A549 (cell line): ENCODE data around the gene ITGB1BP1. TPM values are rescaled to one million over a fixed set of nuclear protein-coding genes. Genes with fewer than 3 reads are reported as not detected.

ENCODE experiments used
- ATAC-seq, 2 experiments: fragments of 200-7000 bp in 1 of 2; fragments of >200 bp in 1 of 2; cut with Nextera tagmentation in 1 of 2; cut with Tn5 transposase in 1 of 2; 3 replicates each; pipeline versions ENCODE4 v1.8.0 to v1.9.1; 2018 to 2020; ENCODE audit warnings: mild to moderate bottlenecking in 1 of 2, moderate library complexity in 1 of 2
- CTCF ChIA-PET: fragments of 300-600 bp; sonication (Branson Sonifier 250); formaldehyde crosslinking; extraction: SDS; loops from one replicate; lab custom pipeline; 2021; ENCODE audit warnings: antibody characterized with exemption, inconsistent platforms; lab: Yijun Ruan, JAX
- POLR2A ChIA-PET: fragments of 350-600 bp; formaldehyde crosslinking; extraction: SDS; loops from one replicate; lab custom pipeline; 2021; ENCODE audit warnings: antibody characterized with exemption, inconsistent platforms; lab: Yijun Ruan, JAX
- DNase-seq, 2 experiments: peaks; one replicate each; pipeline versions ENCODE4 v3.0.0 to v3.0.0-alpha.2; 2011 to 2016; ENCODE audit warnings: low read depth in 1 of 2, low spot score in 1 of 2
- FAIRE-seq: peaks from 2 replicates; lab custom pipeline; 2011; peaks lifted over from hg19 to GRCh38; lab: Jason Lieb, UNC
- H3K27ac ChIP-seq, 2 experiments: fragments of >200 bp; sonication (Bioruptor Twin); formaldehyde crosslinking; 3 replicates each; pipeline ENCODE4 v1.5.1; 2016 to 2017
- H3K4me1 ChIP-seq: fragments of >200 bp; sonication (Bioruptor Twin); formaldehyde crosslinking; 3 replicates; pipeline ENCODE4 v1.6.1; 2016
- H3K4me2 ChIP-seq: fragments of >200 bp; sonication (Bioruptor Twin); formaldehyde crosslinking; 3 replicates; pipeline ENCODE4 v1.6.1; 2016
- H3K4me3 ChIP-seq: fragments of >200 bp; sonication (Bioruptor Twin); formaldehyde crosslinking; 3 replicates; pipeline ENCODE4 v1.5.1; 2016
- H3K9me3 ChIP-seq: fragments of >200 bp; sonication (Bioruptor Twin); formaldehyde crosslinking; 3 replicates; pipeline ENCODE4 v1.6.1; 2016
- CBX8 ChIP-seq: fragments of 200-600 bp; sonication (generic); IDR thresholded peaks from 2 replicates; pipeline ENCODE4 v1.6.1; 2016
- CEBPB ChIP-seq, 2 experiments: fragments of >200 bp in 1 of 2; sonication (Bioruptor Twin) in 1 of 2; formaldehyde crosslinking in 1 of 2; IDR thresholded peaks; 2 replicates each; pipeline ENCODE4 v1.6.1; 2012 to 2016
- EHMT2 ChIP-seq: fragments of 200-600 bp; sonication (generic); IDR thresholded peaks from 2 replicates; pipeline ENCODE4 v1.6.1; 2016; ENCODE audit warnings: antibody characterized with exemption, low read depth, mild to moderate bottlenecking, moderate library complexity
- ESRRA ChIP-seq: fragments of 150-350 bp; IDR thresholded peaks from 2 replicates; pipeline ENCODE4 v1.6.1; 2014; ENCODE audit warnings: mild to moderate bottlenecking, low read length, borderline replicate concordance
- FOSB ChIP-seq: fragments of 250-450 bp; sonication (Bioruptor Pico); IDR thresholded peaks from 2 replicates; pipeline ENCODE4 v1.5.0; 2020; ENCODE audit warnings: mild to moderate bottlenecking, moderate library complexity
- FOSL2 ChIP-seq, 2 experiments: fragments of 450-650 bp in 1 of 2; fragments of >200 bp in 1 of 2; sonication (Bioruptor Twin) in 1 of 2; formaldehyde crosslinking; IDR thresholded peaks; 2 replicates each; pipeline versions ENCODE4 v1.5.0 to v1.6.1; 2016 to 2020; ENCODE audit warnings: mild to moderate bottlenecking in 1 of 2, moderate library complexity in 1 of 2
- HEYL ChIP-seq: fragments of 250-450 bp; sonication (Bioruptor Pico); IDR thresholded peaks from 2 replicates; pipeline ENCODE4 v1.8.0; 2021; ENCODE audit warnings: mild to moderate bottlenecking, moderate library complexity
- KDM1A ChIP-seq: fragments of 200-600 bp; sonication (generic); IDR thresholded peaks from 2 replicates; pipeline ENCODE4 v1.6.1; 2016; ENCODE audit warnings: low read depth, mild to moderate bottlenecking
- KDM5A ChIP-seq: fragments of 200-600 bp; sonication (generic); IDR thresholded peaks from 2 replicates; pipeline ENCODE4 v1.6.1; 2016; ENCODE audit warnings: antibody characterized with exemption, mild to moderate bottlenecking
- MAFK ChIP-seq: fragments of 450-650 bp; IDR thresholded peaks from 2 replicates; pipeline ENCODE4 v1.6.1; 2014; ENCODE audit not compliant: partially characterized antibody
- PHF8 ChIP-seq: fragments of 200-600 bp; sonication (generic); IDR thresholded peaks from 2 replicates; pipeline ENCODE4 v1.6.1; 2016; ENCODE audit warnings: low read depth, mild to moderate bottlenecking, antibody characterized with exemption, moderate library complexity, borderline replicate concordance
- POLR2AphosphoS2 ChIP-seq: conservative IDR thresholded peaks from 2 replicates; pipeline ENCODE4 v1.6.1; 2012; ENCODE audit warnings: low read length, improper control_type of control experiment, inconsistent platforms
- SMC3 ChIP-seq: fragments of >200 bp; sonication (Bioruptor Twin); formaldehyde crosslinking; IDR thresholded peaks from 3 replicates; pipeline ENCODE4 v1.6.1; 2018; ENCODE audit warnings: inconsistent platforms
- TFCP2L1 ChIP-seq: fragments of 250-450 bp; sonication (Bioruptor Pico); IDR thresholded peaks from 2 replicates; pipeline ENCODE4 v1.5.0; 2021; ENCODE audit warnings: mild to moderate bottlenecking
- TP53 ChIP-seq: fragments of 250-450 bp; sonication (Bioruptor Pico); IDR thresholded peaks from 2 replicates; pipeline ENCODE4 v1.5.0; 2021; ENCODE audit warnings: mild to moderate bottlenecking, moderate library complexity
- ZC3H11A ChIP-seq: fragments of 450-650 bp; IDR thresholded peaks from 2 replicates; pipeline ENCODE4 v1.6.1; 2014; ENCODE audit warnings: antibody characterized with exemption, mild to moderate bottlenecking
- ZFP36 ChIP-seq: fragments of 450-650 bp; IDR thresholded peaks from 2 replicates; pipeline ENCODE4 v1.6.1; 2014; ENCODE audit warnings: borderline replicate concordance; ENCODE audit not compliant: partially characterized antibody
- WGBS: methylation state at CpG from one replicate; pipeline ENCODE4 v1.1.6; 2017; ENCODE audit errors: missing lambda C conversion rate; 5-methylcytosine and 5-hydroxymethylcytosine counted together
- polyA plus RNA-seq, 4 experiments: library from polyadenylated mRNA; depleted of rRNA in 3 of 4; stranded (reverse); fragments of >200 nt; fragmentation: RNase III in 1 of 4; extraction: RNeasy Plus Mini Kit Qiagen cat#74134 plus additional on column Dnase treatment in 1 of 4; gene quantifications; 2 replicates in 3 of 4; 3 replicates in 1 of 4; pipeline ENCODE4 v1.2.3, GENCODE V29; 2011 to 2017
- TF ChIP-seq, protein P1 (sequence below): fragments of 150-350 bp; IDR thresholded peaks from 2 replicates; pipeline ENCODE4 v1.6.1; 2014; ENCODE audit warnings: low read depth, mild to moderate bottlenecking, low read length
- TF ChIP-seq, protein P2 (sequence below): IDR thresholded peaks from 2 replicates; pipeline ENCODE4 v1.6.1; 2012
- TF ChIP-seq, protein P3 (sequence below): fragments of 200-600 bp; sonication (generic); IDR thresholded peaks from 2 replicates; pipeline ENCODE4 v1.6.1; 2016; ENCODE audit warnings: antibody characterized with exemption, mild to moderate bottlenecking, moderate library complexity
- TF ChIP-seq, protein P4 (sequence below): IDR thresholded peaks from 2 replicates; pipeline ENCODE4 v1.6.1; 2012; ENCODE audit warnings: low read depth, borderline replicate concordance
- TF ChIP-seq, protein P5 (sequence below): fragments of 450-650 bp; IDR thresholded peaks from 2 replicates; pipeline ENCODE4 v1.6.1; 2014; ENCODE audit warnings: antibody characterized with exemption
- TF ChIP-seq, protein P6 (sequence below): fragments of >200 bp; sonication (Bioruptor Twin); formaldehyde crosslinking; IDR thresholded peaks from 3 replicates; pipeline ENCODE4 v1.6.1; 2016
- TF ChIP-seq, protein P7 (sequence below): fragments of >200 bp; sonication (Bioruptor Twin); formaldehyde crosslinking; IDR thresholded peaks from 2 replicates; pipeline ENCODE4 v1.6.1; 2016

Gene ITGB1BP1
- polyA plus RNA-seq, 2 of the 4 experiments (the other 2 are of a cell fraction): 99.3 to 136 TPM

DNA sequence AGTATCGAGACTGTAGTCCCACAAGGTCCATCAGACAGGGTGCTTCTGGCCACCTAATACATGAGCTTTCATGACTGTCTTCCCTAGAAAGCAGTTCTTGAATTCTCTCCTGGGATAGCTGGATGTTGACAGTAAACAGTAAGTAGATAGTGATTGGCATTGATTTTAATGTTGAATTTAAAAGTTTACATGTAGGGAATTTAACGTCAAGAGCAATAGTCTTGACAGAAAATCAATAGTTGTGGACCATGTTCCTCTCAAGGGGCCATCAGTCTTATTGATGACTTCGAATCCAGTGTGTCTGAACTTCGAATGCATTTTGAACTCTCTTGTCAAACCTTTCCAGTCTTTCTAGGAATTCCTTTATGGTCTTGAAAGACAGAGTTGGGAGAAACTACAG is 63.9 kb downstream of the ITGB1BP1 start:
- CTCF ChIA-PET: interaction anchor here (1.0 to 3.7 kb wide), 7 partner anchors 12 to 216 kb away, joined by 3 to 24 read pairs (median 4); partner anchors contain the start of gene ASAP2
- Histone ChIP-seq H3K4me3 (no peak overlapping the region), H3K4me2 (no peak overlapping the region), H3K9me3 (no peaks in the 10 kb centered on the region), H3K27ac (no peak overlapping the region), H3K4me1 (no peaks in the 10 kb centered on the region)
- WGBS: 88% methylated on average over 4 of the region's 4 CpGs
- POLR2A ChIA-PET: no interaction called here
- FAIRE-seq (no peak), ATAC-seq (no peak), DNase-seq (no peak)
- no peak for TF ChIP-seq POLR2AphosphoS2
- no peak for TF ChIP-seq CEBPB (IDR thresholded peaks at IDR 0.05)
- TF ChIP-seq, protein P1, sequence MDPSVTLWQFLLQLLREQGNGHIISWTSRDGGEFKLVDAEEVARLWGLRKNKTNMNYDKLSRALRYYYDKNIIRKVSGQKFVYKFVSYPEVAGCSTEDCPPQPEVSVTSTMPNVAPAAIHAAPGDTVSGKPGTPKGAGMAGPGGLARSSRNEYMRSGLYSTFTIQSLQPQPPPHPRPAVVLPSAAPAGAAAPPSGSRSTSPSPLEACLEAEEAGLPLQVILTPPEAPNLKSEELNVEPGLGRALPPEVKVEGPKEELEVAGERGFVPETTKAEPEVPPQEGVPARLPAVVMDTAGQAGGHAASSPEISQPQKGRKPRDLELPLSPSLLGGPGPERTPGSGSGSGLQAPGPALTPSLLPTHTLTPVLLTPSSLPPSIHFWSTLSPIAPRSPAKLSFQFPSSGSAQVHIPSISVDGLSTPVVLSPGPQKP: no peak
- no peak for TF ChIP-seq HEYL
- TF ChIP-seq, protein P2, sequence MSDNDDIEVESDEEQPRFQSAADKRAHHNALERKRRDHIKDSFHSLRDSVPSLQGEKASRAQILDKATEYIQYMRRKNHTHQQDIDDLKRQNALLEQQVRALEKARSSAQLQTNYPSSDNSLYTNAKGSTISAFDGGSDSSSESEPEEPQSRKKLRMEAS: no peak
- TF ChIP-seq, protein P3, sequence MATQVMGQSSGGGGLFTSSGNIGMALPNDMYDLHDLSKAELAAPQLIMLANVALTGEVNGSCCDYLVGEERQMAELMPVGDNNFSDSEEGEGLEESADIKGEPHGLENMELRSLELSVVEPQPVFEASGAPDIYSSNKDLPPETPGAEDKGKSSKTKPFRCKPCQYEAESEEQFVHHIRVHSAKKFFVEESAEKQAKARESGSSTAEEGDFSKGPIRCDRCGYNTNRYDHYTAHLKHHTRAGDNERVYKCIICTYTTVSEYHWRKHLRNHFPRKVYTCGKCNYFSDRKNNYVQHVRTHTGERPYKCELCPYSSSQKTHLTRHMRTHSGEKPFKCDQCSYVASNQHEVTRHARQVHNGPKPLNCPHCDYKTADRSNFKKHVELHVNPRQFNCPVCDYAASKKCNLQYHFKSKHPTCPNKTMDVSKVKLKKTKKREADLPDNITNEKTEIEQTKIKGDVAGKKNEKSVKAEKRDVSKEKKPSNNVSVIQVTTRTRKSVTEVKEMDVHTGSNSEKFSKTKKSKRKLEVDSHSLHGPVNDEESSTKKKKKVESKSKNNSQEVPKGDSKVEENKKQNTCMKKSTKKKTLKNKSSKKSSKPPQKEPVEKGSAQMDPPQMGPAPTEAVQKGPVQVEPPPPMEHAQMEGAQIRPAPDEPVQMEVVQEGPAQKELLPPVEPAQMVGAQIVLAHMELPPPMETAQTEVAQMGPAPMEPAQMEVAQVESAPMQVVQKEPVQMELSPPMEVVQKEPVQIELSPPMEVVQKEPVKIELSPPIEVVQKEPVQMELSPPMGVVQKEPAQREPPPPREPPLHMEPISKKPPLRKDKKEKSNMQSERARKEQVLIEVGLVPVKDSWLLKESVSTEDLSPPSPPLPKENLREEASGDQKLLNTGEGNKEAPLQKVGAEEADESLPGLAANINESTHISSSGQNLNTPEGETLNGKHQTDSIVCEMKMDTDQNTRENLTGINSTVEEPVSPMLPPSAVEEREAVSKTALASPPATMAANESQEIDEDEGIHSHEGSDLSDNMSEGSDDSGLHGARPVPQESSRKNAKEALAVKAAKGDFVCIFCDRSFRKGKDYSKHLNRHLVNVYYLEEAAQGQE: no peak
- no peak for TF ChIP-seq SMC3
- TF ChIP-seq ZFP36: no peak
- no peak for TF ChIP-seq EHMT2
- TF ChIP-seq, protein P4, sequence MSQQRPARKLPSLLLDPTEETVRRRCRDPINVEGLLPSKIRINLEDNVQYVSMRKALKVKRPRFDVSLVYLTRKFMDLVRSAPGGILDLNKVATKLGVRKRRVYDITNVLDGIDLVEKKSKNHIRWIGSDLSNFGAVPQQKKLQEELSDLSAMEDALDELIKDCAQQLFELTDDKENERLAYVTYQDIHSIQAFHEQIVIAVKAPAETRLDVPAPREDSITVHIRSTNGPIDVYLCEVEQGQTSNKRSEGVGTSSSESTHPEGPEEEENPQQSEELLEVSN: no peak
- TF ChIP-seq ESRRA: no peak
- TF ChIP-seq KDM1A: no peak

DNA sequence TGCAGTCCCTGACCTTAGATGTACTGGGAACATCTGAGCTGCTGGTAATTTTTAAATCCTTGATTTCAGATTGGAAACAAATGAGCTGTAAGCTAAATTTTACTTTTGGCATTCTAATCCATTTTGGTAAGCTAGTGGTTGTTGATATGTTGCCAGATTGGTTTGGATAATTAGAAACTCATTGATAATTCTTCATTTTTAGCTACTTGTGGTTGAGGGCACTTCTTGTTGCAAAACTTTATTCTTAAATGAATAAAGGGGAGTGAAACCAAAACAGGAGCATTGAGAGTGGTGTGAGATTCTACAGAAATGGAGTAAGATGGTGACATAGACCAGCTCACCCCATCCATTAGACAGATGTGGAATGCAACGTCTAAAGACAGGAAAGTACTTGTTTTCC is 64.5 kb downstream of the ITGB1BP1 start:
- DNase-seq (no peak), ATAC-seq (no peak), FAIRE-seq (no peak)
- Histone ChIP-seq H3K9me3 (no peaks in the 10 kb centered on the region), H3K27ac (no peak overlapping the region), H3K4me2 (no peak overlapping the region), H3K4me3 (no peak overlapping the region), H3K4me1 (no peaks in the 10 kb centered on the region)
- ChIA-PET CTCF (interaction anchor here (0.9 to 1.8 kb wide), 10 partner anchors 8 to 216 kb away, joined by 3 to 6 read pairs (median 4); partner anchors contain the start of gene ASAP2), POLR2A (interaction anchor here (0.8 kb wide), 1 partner anchor 27 kb away, joined by 3 read pairs; no protein-coding TSS in a partner anchor)
- WGBS: 83% methylated on average over 1 of the region's 1 CpG
- TF ChIP-seq, protein P5, sequence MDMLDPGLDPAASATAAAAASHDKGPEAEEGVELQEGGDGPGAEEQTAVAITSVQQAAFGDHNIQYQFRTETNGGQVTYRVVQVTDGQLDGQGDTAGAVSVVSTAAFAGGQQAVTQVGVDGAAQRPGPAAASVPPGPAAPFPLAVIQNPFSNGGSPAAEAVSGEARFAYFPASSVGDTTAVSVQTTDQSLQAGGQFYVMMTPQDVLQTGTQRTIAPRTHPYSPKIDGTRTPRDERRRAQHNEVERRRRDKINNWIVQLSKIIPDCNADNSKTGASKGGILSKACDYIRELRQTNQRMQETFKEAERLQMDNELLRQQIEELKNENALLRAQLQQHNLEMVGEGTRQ: no peak
- TF ChIP-seq EHMT2 (no peak), ZC3H11A (no peak), CBX8 (no peak), ZFP36 (no peak), FOSB (no peak), TFCP2L1 (CRISPR knock-in tag) (no peak), TP53 (no peak), KDM5A (no peak), FOSL2 (IDR thresholded peaks at IDR 0.05) (no peak), FOSL2 (CRISPR knock-in tag; IDR thresholded peaks at IDR 0.05) (no peak), MAFK (no peak), HEYL (no peak), PHF8 (no peak)
- TF ChIP-seq, protein P6, sequence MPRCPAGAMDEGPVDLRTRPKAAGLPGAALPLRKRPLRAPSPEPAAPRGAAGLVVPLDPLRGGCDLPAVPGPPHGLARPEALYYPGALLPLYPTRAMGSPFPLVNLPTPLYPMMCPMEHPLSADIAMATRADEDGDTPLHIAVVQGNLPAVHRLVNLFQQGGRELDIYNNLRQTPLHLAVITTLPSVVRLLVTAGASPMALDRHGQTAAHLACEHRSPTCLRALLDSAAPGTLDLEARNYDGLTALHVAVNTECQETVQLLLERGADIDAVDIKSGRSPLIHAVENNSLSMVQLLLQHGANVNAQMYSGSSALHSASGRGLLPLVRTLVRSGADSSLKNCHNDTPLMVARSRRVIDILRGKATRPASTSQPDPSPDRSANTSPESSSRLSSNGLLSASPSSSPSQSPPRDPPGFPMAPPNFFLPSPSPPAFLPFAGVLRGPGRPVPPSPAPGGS: no peak
- TF ChIP-seq, protein P3: no peak
- TF ChIP-seq, protein P7, sequence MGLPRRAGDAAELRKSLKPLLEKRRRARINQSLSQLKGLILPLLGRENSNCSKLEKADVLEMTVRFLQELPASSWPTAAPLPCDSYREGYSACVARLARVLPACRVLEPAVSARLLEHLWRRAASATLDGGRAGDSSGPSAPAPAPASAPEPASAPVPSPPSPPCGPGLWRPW: no peak
- TF ChIP-seq, protein P4: no peak
